ENCODE data around the gene LAMB4. TPM values are rescaled to one million over a fixed set of nuclear protein-coding genes. Genes with fewer than 3 reads are reported as not detected.

The LAMB4 gene
- total RNA-seq, 2 donors from 2014 or later = 0.26 to 2.0 TPM

GRCh38 chr7:108059526-108059925 is 70.6 kb downstream of the LAMB4 start:
- Histone ChIP-seq H3K4me1 (no peaks in the 10 kb centered on the region), H3K27ac (no peak overlapping the region), H3K4me3 (no peak overlapping the region), H3K27me3 (no peaks in the 10 kb centered on the region), H3K36me3 (replicated peaks in 1 of 2; ENCODE audit: insufficient read depth in 1 of 2, low read depth in 2 of 2) (no peaks in the 10 kb centered on the region), H3K9me3 (no peaks in the 10 kb centered on the region)
- TF ChIP-seq POLR2A (IDR thresholded peaks at IDR 0.05) (no peak), CTCF (IDR thresholded peaks at IDR 0.05) (no peak)
- intact Hi-C loops (cut with DNase I) = no loop called here
- DNase-seq (no peak), ATAC-seq (no peak)
- WGBS, 2 donors = 65 to 90% methylated on average over 6 of the region's 6 CpGs

GRCh38 chr7:108057951-108058481 is 72.1 kb downstream of the LAMB4 start:
- TF ChIP-seq CTCF (IDR thresholded peaks at IDR 0.05) (no peak), POLR2A (IDR thresholded peaks at IDR 0.05) (no peak)
- H3K4me3 ChIP-seq = no peak overlapping the region
- ATAC-seq (no peak), DNase-seq (no peak)
- H3K27me3 ChIP-seq = no peaks in the 10 kb centered on the region
- H3K36me3 ChIP-seq (replicated peaks in 1 of 2; ENCODE audit: insufficient read depth in 1 of 2, low read depth in 2 of 2) = no peaks in the 10 kb centered on the region
- intact Hi-C loops (cut with DNase I) = no loop called here
- H3K27ac ChIP-seq = no peak overlapping the region
- no peaks in the 10 kb centered on the region for H3K9me3 ChIP-seq
- H3K4me1 ChIP-seq = no peaks in the 10 kb centered on the region
- 82 to 84% methylated on average over 4 of the region's 4 CpGs for WGBS, 2 donors

GRCh38 chr7:108055611-108056021 is 74.5 kb downstream of the LAMB4 start:
- Histone ChIP-seq H3K36me3 (replicated peaks in 1 of 2; ENCODE audit: insufficient read depth in 1 of 2, low read depth in 2 of 2) (no peaks in the 10 kb centered on the region), H3K9me3 (no peaks in the 10 kb centered on the region), H3K27ac (no peak overlapping the region), H3K4me3 (no peak overlapping the region), H3K27me3 (no peaks in the 10 kb centered on the region), H3K4me1 (no peaks in the 10 kb centered on the region)
- no peak for TF ChIP-seq POLR2A (IDR thresholded peaks at IDR 0.05)
- ATAC-seq = no peak
- DNase-seq = no peak
- intact Hi-C loops (cut with DNase I) = no loop called here
- WGBS, 2 donors = 81 to 85% methylated on average over 7 of the region's 7 CpGs

- Histone ChIP-seq H3K27me3 (no peaks in the 10 kb centered on the region), H3K27ac (no peak overlapping the region), H3K4me3 (no peak overlapping the region), H3K4me1 (no peaks in the 10 kb centered on the region), H3K9me3 (no peaks in the 10 kb centered on the region), H3K36me3 (replicated peaks in 1 of 2; ENCODE audit: insufficient read depth in 1 of 2, low read depth in 2 of 2) (no peaks in the 10 kb centered on the region)
- intact Hi-C loops (cut with DNase I) = no loop called here
- ATAC-seq (no peak), DNase-seq (no peak)
- 33 to 61% methylated on average over 1 of the region's 1 CpG for WGBS, 2 donors
- no peak for TF ChIP-seq POLR2A (IDR thresholded peaks at IDR 0.05)
- TF ChIP-seq CTCF (IDR thresholded peaks at IDR 0.05) = no peak
Measured at GRCh38 chr7:108054537-108054936, 75.6 kb downstream of the LAMB4 start.

- Histone ChIP-seq H3K36me3 (replicated peaks in 1 of 2; ENCODE audit: insufficient read depth in 1 of 2, low read depth in 2 of 2) (no peaks in the 10 kb centered on the region), H3K4me3 (no peak overlapping the region), H3K27me3 (no peaks in the 10 kb centered on the region), H3K4me1 (no peaks in the 10 kb centered on the region), H3K27ac (no peak overlapping the region), H3K9me3 (no peaks in the 10 kb centered on the region)
- TF ChIP-seq CTCF (IDR thresholded peaks at IDR 0.05) (no peak), POLR2A (IDR thresholded peaks at IDR 0.05) (no peak)
- 92 to 96% methylated on average over 4 of the region's 4 CpGs for WGBS, 2 donors
- DNase-seq (no peak), ATAC-seq (no peak)
- intact Hi-C loops (cut with DNase I) = no loop called here
Measured at GRCh38 chr7:108053250-108053649, 76.9 kb downstream of the LAMB4 start.

Data from body of pancreas (tissue), 4 donors.